CD4-positive, alpha-beta T cell treated with Interleukin-15 for 4 hours (primary cell): ENCODE data around the gene FAM227B.
"Not testable (repeated sequence)": the region's sequence is repeated elsewhere in the genome, so short reads cannot be mapped to it uniquely, and the experiment has no call there.

Source experiments
- DNase-seq: peaks from one replicate; pipeline ENCODE4 v3.0.0-alpha.2; 2020; ENCODE audit warnings: low spot score

FAM227B gene

GRCh38 chr15:49372366-49372765 is 248.3 kb downstream of the FAM227B start:
- no peak for DNase-seq

GRCh38 chr15:49370782-49371181 is 249.8 kb downstream of the FAM227B start:
- no peak for DNase-seq

GRCh38 chr15:49366496-49366895 is 254.1 kb downstream of the FAM227B start:
- no peak for DNase-seq

GRCh38 chr15:49361370-49361769 is 259.2 kb downstream of the FAM227B start:
- DNase-seq: no peak

- not testable (repeated sequence) for DNase-seq
Measured at GRCh38 chr15:49354439-49354838, 266.2 kb downstream of the FAM227B start.

GRCh38 chr15:49343546-49343945 is 277.1 kb downstream of the FAM227B start:
- no peak for DNase-seq

GRCh38 chr15:49339656-49340055 is 281.0 kb downstream of the FAM227B start:
- DNase-seq: no peak

GRCh38 chr15:49331951-49332350 is 288.7 kb downstream of the FAM227B start:
- no peak for DNase-seq

GRCh38 chr15:49331442-49331841 is 289.2 kb downstream of the FAM227B start:
- DNase-seq: no peak

- no peak for DNase-seq
Measured at GRCh38 chr15:49330166-49330565, 290.5 kb downstream of the FAM227B start.

GRCh38 chr15:49328941-49329340 is 291.7 kb downstream of the FAM227B start:
- DNase-seq: no peak

- DNase-seq: no peak
Measured at GRCh38 chr15:49327927-49328326, 292.7 kb downstream of the FAM227B start.

- no peak for DNase-seq
Measured at GRCh38 chr15:49323207-49323606, 297.4 kb downstream of the FAM227B start.

- DNase-seq: no peak
Measured at GRCh38 chr15:49320351-49320750, 300.3 kb downstream of the FAM227B start.

- no peak for DNase-seq
Measured at GRCh38 chr15:49315391-49315823, 305.2 kb downstream of the FAM227B start.

- DNase-seq: no peak
Measured at GRCh38 chr15:49314716-49315115, 305.9 kb downstream of the FAM227B start.

- no peak for DNase-seq
Measured at GRCh38 chr15:49313650-49314049, 307.0 kb downstream of the FAM227B start.

- DNase-seq: no peak
Measured at GRCh38 chr15:49309889-49310288, 310.7 kb downstream of the FAM227B start.

- DNase-seq: no peak
Measured at GRCh38 chr15:49308686-49309085, 311.9 kb downstream of the FAM227B start.

- no peak for DNase-seq
Measured at GRCh38 chr15:49306551-49306950, 314.1 kb downstream of the FAM227B start.

GRCh38 chr15:49303003-49303402 is 317.6 kb downstream of the FAM227B start:
- DNase-seq: no peak

- no peak for DNase-seq
Measured at GRCh38 chr15:49301562-49301961, 319.1 kb downstream of the FAM227B start.

GRCh38 chr15:49300856-49301255 is 319.8 kb downstream of the FAM227B start:
- no peak for DNase-seq

GRCh38 chr15:49297584-49297983 is 323.0 kb downstream of the FAM227B start:
- DNase-seq: no peak

- no peak for DNase-seq
Measured at GRCh38 chr15:49296258-49296657, 324.4 kb downstream of the FAM227B start.
